ENCODE results near the gene PRR13. TPM values are rescaled to one million over a fixed set of nuclear protein-coding genes. Genes with fewer than 3 reads are reported as not detected.

The PRR13 gene
- total RNA-seq, 1 experiment from 2014 or later = 216 TPM

DNA sequence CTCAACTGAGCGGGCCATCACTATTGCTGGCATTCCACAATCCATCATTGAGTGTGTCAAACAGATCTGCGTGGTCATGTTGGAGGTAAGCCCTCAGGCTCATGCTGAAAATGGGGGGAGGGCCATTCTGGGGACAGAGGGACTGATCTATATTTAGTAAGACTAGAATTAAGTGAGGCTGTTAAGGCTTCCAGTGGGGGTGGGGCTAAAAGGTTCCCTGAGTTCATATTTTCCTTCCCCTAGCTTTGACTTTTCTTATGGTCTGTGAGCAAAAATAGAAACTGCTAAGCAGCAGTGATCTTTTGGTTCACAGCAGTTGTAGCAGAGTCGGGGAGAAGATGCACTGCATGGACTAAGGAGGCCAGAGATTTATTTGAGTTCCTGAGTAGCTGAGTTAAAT is 19.5 kb downstream of the PRR13 start:
- no peak for TF ChIP-seq ZNF274 (IDR thresholded peaks at IDR 0.05; ENCODE audit: low read depth, low read length)

DNA sequence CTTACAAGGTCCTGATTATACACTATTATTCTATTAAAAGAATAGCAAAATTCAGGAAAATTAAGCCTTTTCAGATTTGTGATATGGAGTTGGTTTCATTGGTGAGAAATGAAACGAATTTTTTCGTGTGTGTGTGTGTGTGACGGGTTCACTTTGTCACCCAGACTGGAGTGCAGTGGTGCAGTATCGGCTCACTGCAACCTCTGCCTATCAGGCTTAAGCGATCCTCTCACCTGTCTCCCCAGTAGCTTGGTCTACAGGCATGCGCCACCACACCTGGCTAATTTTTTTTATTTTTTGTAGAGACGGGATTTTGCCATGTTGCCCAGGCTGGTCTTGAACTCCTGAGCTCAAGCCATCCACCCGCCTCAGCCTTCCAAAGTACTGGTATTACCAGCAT is 20.1 kb downstream of the PRR13 start:
- DNase-seq (ENCODE audit: low read depth, low spot score) (no peak), ATAC-seq (no peak)
- CTCF ChIA-PET = no interaction called here
- Histone ChIP-seq H3K4me2 (ENCODE audit: low read length) (no peak overlapping the region), H3K9me3 (ENCODE audit: control insufficient read depth in 1 of 2, insufficient read depth in 1 of 2, low read depth in 1 of 2, low read length in 2 of 2) (no peaks in the 10 kb centered on the region), H3K4me1 (ENCODE audit: control insufficient read depth in 1 of 2, insufficient read depth in 2 of 2, low read length in 2 of 2) (no peaks in the 10 kb centered on the region), H3K27me3 (ENCODE audit: insufficient read depth, low read length) (no peaks in the 10 kb centered on the region), H4K20me1 (ENCODE audit: insufficient read depth) (peaks cover 67% of the 10 kb centered on the region; the same call in 1 of the 2 replicates), H3K27ac (ENCODE audit: low read depth, low read length) (no peak overlapping the region), H3K9me2 (ENCODE audit: insufficient read depth) (no peaks in the 10 kb centered on the region), H3K79me2 (ENCODE audit: insufficient read depth, low read length) (peaks cover 100% of the 10 kb centered on the region), H3K36me3 (ENCODE audit: control insufficient read depth in 1 of 2, insufficient read depth in 2 of 2, low read length in 2 of 2) (peaks cover 93 to 94% of the 10 kb centered on the region in 2 experiments), H2AFZ (ENCODE audit: low read depth, low read length, poor library complexity, severe bottlenecking) (no peak overlapping the region), H3K4me3 (replicated peaks in 1 of 2; ENCODE audit: low read depth in 1 of 2, low read length in 2 of 2) (no peak overlapping the region), H3K9ac (ENCODE audit: low read length) (no peak overlapping the region)
- BruUV-seq (replicated peaks) = no TSS peak
- POLR2A ChIA-PET = no interaction called here
- intact Hi-C loops (cut with micrococcal nuclease) = no loop called here
- RAD21 ChIA-PET (ENCODE audit: low non-redundant PET in 1 of 2, low total read pairs in 2 of 2, uncharacterized antibody in 2 of 2, unreplicated experiment in 2 of 2) = no interaction called here
- no peak for TF ChIP-seq RAD21 (IDR thresholded peaks at IDR 0.05; ENCODE audit: low read depth)
- no peak for TF ChIP-seq CBX3 (IDR thresholded peaks at IDR 0.05; ENCODE audit: low read depth)
- TF ChIP-seq, protein P1, sequence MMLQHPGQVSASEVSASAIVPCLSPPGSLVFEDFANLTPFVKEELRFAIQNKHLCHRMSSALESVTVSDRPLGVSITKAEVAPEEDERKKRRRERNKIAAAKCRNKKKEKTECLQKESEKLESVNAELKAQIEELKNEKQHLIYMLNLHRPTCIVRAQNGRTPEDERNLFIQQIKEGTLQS (IDR thresholded peaks at IDR 0.05) = no peak

More for the DNA sequence above, 19.5 kb downstream of the PRR13 start:
- Histone ChIP-seq H3K9ac (ENCODE audit: low read length) (no peak overlapping the region), H3K4me2 (ENCODE audit: low read length) (no peak overlapping the region), H3K36me3 (ENCODE audit: control insufficient read depth in 1 of 2, insufficient read depth in 2 of 2, low read length in 2 of 2) (peaks cover 92 to 93% of the 10 kb centered on the region in 2 experiments), H2AFZ (ENCODE audit: low read depth, low read length, poor library complexity, severe bottlenecking) (no peak overlapping the region), H3K9me2 (ENCODE audit: insufficient read depth) (no peaks in the 10 kb centered on the region), H4K20me1 (ENCODE audit: insufficient read depth) (peaks cover 62% of the 10 kb centered on the region; the same call in 1 of the 2 replicates), H3K27me3 (ENCODE audit: insufficient read depth, low read length) (no peaks in the 10 kb centered on the region), H3K9me3 (ENCODE audit: control insufficient read depth in 1 of 2, insufficient read depth in 1 of 2, low read depth in 1 of 2, low read length in 2 of 2) (no peaks in the 10 kb centered on the region), H3K4me3 (replicated peaks in 1 of 2; ENCODE audit: low read depth in 1 of 2, low read length in 2 of 2) (no peak overlapping the region), H3K79me2 (ENCODE audit: insufficient read depth, low read length) (peaks cover 100% of the 10 kb centered on the region), H3K4me1 (ENCODE audit: control insufficient read depth in 1 of 2, insufficient read depth in 2 of 2, low read length in 2 of 2) (no peaks in the 10 kb centered on the region), H3K27ac (ENCODE audit: low read depth, low read length) (no peak overlapping the region)
- ChIA-PET POLR2A (no interaction called here), CTCF (no interaction called here), RAD21 (ENCODE audit: low non-redundant PET in 1 of 2, low total read pairs in 2 of 2, uncharacterized antibody in 2 of 2, unreplicated experiment in 2 of 2) (no interaction called here)
- intact Hi-C loops (cut with micrococcal nuclease) = no loop called here
- no peak for DNase-seq (ENCODE audit: low read depth, low spot score)
- BruUV-seq (replicated peaks) = no TSS peak
- no peak for ATAC-seq

Data from HCT116 (cell line).